ENCODE results near the gene TBC1D4. TPM values are rescaled to one million over a fixed set of nuclear protein-coding genes. Genes with fewer than 3 reads are reported as not detected.
"Not testable (repeated sequence)": the region's sequence is repeated elsewhere in the genome, so short reads cannot be mapped to it uniquely, and the experiment has no call there.

The TBC1D4 gene
- total RNA-seq, 1 donor from 2014 or later = 116 TPM

- DNase-seq (no peak), ATAC-seq (no peak)
- intact Hi-C loops (cut with micrococcal nuclease) = no loop called here
These were observed 165.5 kb downstream of the TBC1D4 start for GRCh38 chr13:75316427-75316826.

GRCh38 chr13:75312884-75313520, 169.0 kb downstream of the TBC1D4 start:
- intact Hi-C loops (cut with micrococcal nuclease) = no loop called here

GRCh38 chr13:75309981-75310580, 171.9 kb downstream of the TBC1D4 start:
- ATAC-seq (no peak), DNase-seq (no peak)
- intact Hi-C loops (cut with micrococcal nuclease) = no loop called here

More at GRCh38 chr13:75312884-75313520, 169.0 kb downstream of the TBC1D4 start:
- DNase-seq = no peak
- no peak for ATAC-seq

GRCh38 chr13:75308222-75308621, 173.7 kb downstream of the TBC1D4 start:
- ATAC-seq (no peak), DNase-seq (no peak)
- intact Hi-C loops (cut with micrococcal nuclease) = no loop called here

GRCh38 chr13:75307370-75307949, 174.5 kb downstream of the TBC1D4 start:
- DNase-seq = no peak
- ATAC-seq = no peak
- intact Hi-C loops (cut with micrococcal nuclease) = no loop called here

- ATAC-seq; intact Hi-C loops (cut with micrococcal nuclease); DNase-seq: not testable (repeated sequence)
These were observed 175.0 kb downstream of the TBC1D4 start for GRCh38 chr13:75306967-75307366.

- ATAC-seq = peak; percentile 48
- intact Hi-C loops (cut with micrococcal nuclease) = no loop called here
- no peak for DNase-seq
These were observed 176.9 kb downstream of the TBC1D4 start for GRCh38 chr13:75305059-75305458.

GRCh38 chr13:75303263-75303662, 178.7 kb downstream of the TBC1D4 start:
- intact Hi-C loops (cut with micrococcal nuclease) = no loop called here
- peak; percentile 19 for ATAC-seq

GRCh38 chr13:75302071-75302698, 179.8 kb downstream of the TBC1D4 start:
- ATAC-seq (no peak), DNase-seq (no peak)
- intact Hi-C loops (cut with micrococcal nuclease) = no loop called here

More at GRCh38 chr13:75303263-75303662, 178.7 kb downstream of the TBC1D4 start:
- no peak for DNase-seq

- intact Hi-C loops (cut with micrococcal nuclease) = no loop called here
- no peak for ATAC-seq
- no peak for DNase-seq
These were observed 181.8 kb downstream of the TBC1D4 start for GRCh38 chr13:75299913-75300862.

- ATAC-seq = no peak
- no peak for DNase-seq
- intact Hi-C loops (cut with micrococcal nuclease) = no loop called here
These were observed 182.7 kb downstream of the TBC1D4 start for GRCh38 chr13:75299246-75299645.

- DNase-seq (no peak), ATAC-seq (no peak)
- intact Hi-C loops (cut with micrococcal nuclease) = no loop called here
These were observed 185.3 kb downstream of the TBC1D4 start for GRCh38 chr13:75296641-75297040.

- DNase-seq = no peak
- intact Hi-C loops (cut with micrococcal nuclease) = no loop called here
- ATAC-seq = no peak
These were observed 186.8 kb downstream of the TBC1D4 start for GRCh38 chr13:75295201-75295600.

GRCh38 chr13:75294110-75294509, 187.9 kb downstream of the TBC1D4 start:
- no peak for DNase-seq
- intact Hi-C loops (cut with micrococcal nuclease) = no loop called here

GRCh38 chr13:75285310-75285709, 196.7 kb downstream of the TBC1D4 start:
- intact Hi-C loops (cut with micrococcal nuclease) = no loop called here
- no peak for DNase-seq
- no peak for ATAC-seq

More at GRCh38 chr13:75294110-75294509, 187.9 kb downstream of the TBC1D4 start:
- ATAC-seq = no peak

- DNase-seq (no peak), ATAC-seq (no peak)
- intact Hi-C loops (cut with micrococcal nuclease) = no loop called here
These were observed 202.1 kb downstream of the TBC1D4 start for GRCh38 chr13:75279834-75280369.

- intact Hi-C loops (cut with micrococcal nuclease); DNase-seq; ATAC-seq: not testable (repeated sequence)
These were observed 208.3 kb downstream of the TBC1D4 start for GRCh38 chr13:75273695-75274094.

- ATAC-seq (no peak), DNase-seq (no peak)
- intact Hi-C loops (cut with micrococcal nuclease) = no loop called here
These were observed 210.1 kb downstream of the TBC1D4 start for GRCh38 chr13:75271846-75272245.

GRCh38 chr13:75268481-75268880, 213.5 kb downstream of the TBC1D4 start:
- intact Hi-C loops (cut with micrococcal nuclease); DNase-seq; ATAC-seq: not testable (repeated sequence)
